ENCODE measurements around the gene BPIFB2.
A peak's percentile ranks its signal among the peaks of the same experiment; 100 is the strongest.
"Not testable (repeated sequence)": the region's sequence is repeated elsewhere in the genome, so short reads cannot be mapped to it uniquely, and the experiment has no call there.

Gene BPIFB2

GRCh38 chr20:32971703-32972161 is 35.8 kb upstream of the BPIFB2 start:
- DNase-seq (ENCODE audit: low read depth): no peak

GRCh38 chr20:32972181-32973076 is 35.1 kb upstream of the BPIFB2 start:
- peak; percentile 79 for DNase-seq (ENCODE audit: low read depth)

GRCh38 chr20:32973077-32973717 is 34.3 kb upstream of the BPIFB2 start:
- DNase-seq (ENCODE audit: low read depth): no peak

GRCh38 chr20:32974204-32975064 is 33.1 kb upstream of the BPIFB2 start:
- not testable (repeated sequence) for DNase-seq (ENCODE audit: low read depth)

GRCh38 chr20:32975121-32975520 is 32.4 kb upstream of the BPIFB2 start:
- not testable (repeated sequence) for DNase-seq (ENCODE audit: low read depth)

- DNase-seq (ENCODE audit: low read depth): no peak
Observed at GRCh38 chr20:32975698-32976674, 31.5 kb upstream of the BPIFB2 start.

GRCh38 chr20:32976746-32977145 is 30.8 kb upstream of the BPIFB2 start:
- DNase-seq (ENCODE audit: low read depth): no peak

- DNase-seq (ENCODE audit: low read depth): no peak
Observed at GRCh38 chr20:32977281-32978008, 30.1 kb upstream of the BPIFB2 start.

- DNase-seq (ENCODE audit: low read depth): no peak
Observed at GRCh38 chr20:32978009-32978335, 29.5 kb upstream of the BPIFB2 start.

- no peak for DNase-seq (ENCODE audit: low read depth)
Observed at GRCh38 chr20:32979201-32979998, 28.1 kb upstream of the BPIFB2 start.

GRCh38 chr20:32980131-32980941 is 27.2 kb upstream of the BPIFB2 start:
- DNase-seq (ENCODE audit: low read depth): no peak

GRCh38 chr20:32980990-32981389 is 26.5 kb upstream of the BPIFB2 start:
- DNase-seq (ENCODE audit: low read depth): no peak

GRCh38 chr20:32982617-32983458 is 24.7 kb upstream of the BPIFB2 start:
- no peak for DNase-seq (ENCODE audit: low read depth)

- DNase-seq (ENCODE audit: low read depth): no peak
Observed at GRCh38 chr20:32983459-32984112, 23.9 kb upstream of the BPIFB2 start.

GRCh38 chr20:32984196-32984595 is 23.3 kb upstream of the BPIFB2 start:
- no peak for DNase-seq (ENCODE audit: low read depth)

GRCh38 chr20:32984631-32985354 is 22.7 kb upstream of the BPIFB2 start:
- no peak for DNase-seq (ENCODE audit: low read depth)

- no peak for DNase-seq (ENCODE audit: low read depth)
Observed at GRCh38 chr20:32985596-32985995, 21.9 kb upstream of the BPIFB2 start.

Measured in activated T-cell treated with anti-CD3 and anti-CD28 coated beads for 24 hours (primary cell).